K562 (cell line): ENCODE results near the gene ECI2. TPM values are rescaled to one million over a fixed set of nuclear protein-coding genes. Genes with fewer than 3 reads are reported as not detected.

Experiments used
- CBFA2T3 ChIP-seq: fragments of 450-650 bp; IDR thresholded peaks from 2 replicates; pipeline ENCODE4 v1.6.1; 2017
- LEF1 ChIP-seq: fragments of 450-650 bp; IDR thresholded peaks from 2 replicates; pipeline ENCODE4 v1.6.1; 2016; ENCODE audit warnings: mild to moderate bottlenecking
- NBN ChIP-seq: fragments of 450-650 bp; IDR thresholded peaks from 2 replicates; pipeline ENCODE4 v1.6.1; 2016; ENCODE audit warnings: low read depth, mild to moderate bottlenecking
- NCOA1 ChIP-seq: fragments of 450-650 bp; IDR thresholded peaks from 2 replicates; pipeline ENCODE4 v1.6.1; 2016; ENCODE audit warnings: low read depth
- POLR3G ChIP-seq: IDR thresholded peaks from 2 replicates; pipeline ENCODE4 v1.6.1; 2011; ENCODE audit not compliant: insufficient read length, insufficient replicate concordance; ENCODE audit errors: extremely low read depth
- PURB ChIP-seq: sonication (generic); formaldehyde crosslinking; IDR thresholded peaks from 2 replicates; pipeline ENCODE4 v1.9.0; 2021; ENCODE audit warnings: low read depth, mild to moderate bottlenecking, missing genetic modification reagents
- RCOR1 ChIP-seq, 2 experiments: IDR thresholded peaks; 2 replicates each; pipeline ENCODE4 v1.6.1; 2012; ENCODE audit warnings: low read depth in 2 of 2, low read length in 2 of 2, borderline replicate concordance in 1 of 2, improper control_type of control experiment in 1 of 2
- RFX7 ChIP-seq: fragments of 250-450 bp; sonication (Bioruptor Pico); IDR thresholded peaks from 2 replicates; pipeline ENCODE4 v1.5.1; 2021; ENCODE audit warnings: mild to moderate bottlenecking
- SIX5 ChIP-seq, 2 experiments: IDR thresholded peaks; 2 replicates each; pipeline ENCODE4 v1.6.1; 2011; ENCODE audit warnings: low read length in 2 of 2, borderline replicate concordance in 1 of 2, low read depth in 1 of 2, mild to moderate bottlenecking in 1 of 2, moderate library complexity in 1 of 2; ENCODE audit not compliant: insufficient read depth in 1 of 2
- SOX6 ChIP-seq: fragments of 450-650 bp; IDR thresholded peaks from 2 replicates; pipeline ENCODE4 v1.6.1; 2014; ENCODE audit warnings: mild to moderate bottlenecking
- SRF ChIP-seq, 2 experiments: fragments of 250-450, 450-650 bp in 1 of 2; sonication (Bioruptor Pico) in 1 of 2; sonication (generic) in 1 of 2; formaldehyde crosslinking; IDR thresholded peaks; 2 replicates each; pipeline versions ENCODE4 v1.5.0 to v1.5.1; 2020 to 2022; ENCODE audit warnings: mild to moderate bottlenecking in 1 of 2, missing genetic modification reagents in 1 of 2
- TAF7 ChIP-seq: fragments of 450-650 bp; IDR thresholded peaks from 2 replicates; pipeline ENCODE4 v1.6.1; 2016; ENCODE audit warnings: missing genetic modification characterization, missing compliant biosample characterization
- ZNF134 ChIP-seq: fragments of 250-450 bp; sonication (Bioruptor Pico); conservative IDR thresholded peaks from 2 replicates; pipeline ENCODE4 v1.4.0; 2020
- ZNF3 ChIP-seq: fragments of 250-450 bp; sonication (Bioruptor Pico); IDR thresholded peaks from 2 replicates; pipeline ENCODE4 v1.5.0; 2021; ENCODE audit warnings: mild to moderate bottlenecking, moderate library complexity
- ZNF408 ChIP-seq: fragments of 250-450 bp; sonication (Bioruptor Pico); IDR thresholded peaks from 2 replicates; pipeline ENCODE4 v1.4.0; 2020; ENCODE audit warnings: low read depth, mild to moderate bottlenecking, moderate library complexity
- ZNF507 ChIP-seq: conservative IDR thresholded peaks from 2 replicates; pipeline ENCODE4 v1.6.1; 2017; ENCODE audit warnings: missing genetic modification characterization, missing compliant biosample characterization
- ZNF561 ChIP-seq: fragments of 450-650 bp; formaldehyde crosslinking; conservative IDR thresholded peaks from 2 replicates; pipeline ENCODE4 v1.4.0; 2020; ENCODE audit warnings: mild to moderate bottlenecking, moderate library complexity
- ZNF696 ChIP-seq: fragments of 250-450 bp; sonication (Bioruptor Pico); conservative IDR thresholded peaks from 2 replicates; pipeline ENCODE4 v1.4.0; 2020; ENCODE audit warnings: mild to moderate bottlenecking, moderate library complexity
- ZNF76 ChIP-seq: fragments of 250-450 bp; sonication (Bioruptor Pico); IDR thresholded peaks from 2 replicates; pipeline ENCODE4 v1.4.0; 2020; ENCODE audit warnings: mild to moderate bottlenecking, moderate library complexity, borderline replicate concordance
- ZNF764 ChIP-seq: fragments of 250-450 bp; sonication (Bioruptor Pico); IDR thresholded peaks from 2 replicates; pipeline ENCODE4 v1.4.0; 2020; ENCODE audit warnings: low read depth, mild to moderate bottlenecking, moderate library complexity
- polyA plus RNA-seq, 8 experiments: library from polyadenylated mRNA; depleted of rRNA in 4 of 8; stranded (reverse) in 5 of 8; unstranded in 3 of 8; fragments of >200 nt; fragmentation: Nextera tagmentation in 2 of 8; fragmentation: Illumina TruSeq in 1 of 8; extraction: Ambion mirVana in 2 of 8; extraction: Trizol in 1 of 8; gene quantifications; 2 replicates each; pipeline versions ENCODE4 v1.2.1 to v1.2.3, GENCODE V29; 2011 to 2014; ENCODE audit warnings: inconsistent platforms in 1 of 8, missing spikeins in 1 of 8
- total RNA-seq, 7 experiments: library from RNA; depleted of rRNA in 6 of 7; stranded (reverse); fragments of >200 nt in 6 of 7; fragmentation: Illumina TruSeq in 2 of 7; extraction: Trizol in 2 of 7; gene quantifications; 2 replicates each; pipeline versions ENCODE4 v1.2.1 to v1.2.3, GENCODE V29; 2011 to 2021; ENCODE audit warnings: low replicate concordance in 1 of 7
- TF ChIP-seq, protein P1 (sequence below): IDR thresholded peaks from 2 replicates; pipeline ENCODE4 v1.6.1; 2011; ENCODE audit not compliant: insufficient read length; ENCODE audit errors: extremely low read depth
- TF ChIP-seq, protein P2 (sequence below): sonication (generic); formaldehyde crosslinking; IDR thresholded peaks from 2 replicates; pipeline ENCODE4 v1.9.0; 2022; ENCODE audit warnings: mild to moderate bottlenecking, missing genetic modification reagents
- TF ChIP-seq, protein P3 (sequence below): fragments of 450-650 bp; IDR thresholded peaks from 2 replicates; pipeline ENCODE4 v1.6.1; 2017; ENCODE audit warnings: mild to moderate bottlenecking, moderate library complexity
- TF ChIP-seq, protein P4 (sequence below): fragments of 450-650 bp; formaldehyde crosslinking; IDR thresholded peaks from 2 replicates; pipeline ENCODE4 v1.4.0; 2020; ENCODE audit warnings: mild to moderate bottlenecking, moderate library complexity
- TF ChIP-seq, protein P5 (sequence below), 2 experiments: fragments of 450-650 bp in 1 of 2; sonication (generic) in 1 of 2; formaldehyde crosslinking; conservative IDR thresholded peaks; 2 replicates each; pipeline versions ENCODE4 v1.4.0 to v1.8.1; 2020 to 2022; ENCODE audit warnings: mild to moderate bottlenecking in 1 of 2, missing genetic modification reagents in 1 of 2

ECI2 gene
- total and polyA plus RNA-seq, 9 of the 15 experiments (the other 6 are each of a cell fraction or from before 2014, with no cell fraction given): 80.7 to 377 (median 142) TPM

DNA sequence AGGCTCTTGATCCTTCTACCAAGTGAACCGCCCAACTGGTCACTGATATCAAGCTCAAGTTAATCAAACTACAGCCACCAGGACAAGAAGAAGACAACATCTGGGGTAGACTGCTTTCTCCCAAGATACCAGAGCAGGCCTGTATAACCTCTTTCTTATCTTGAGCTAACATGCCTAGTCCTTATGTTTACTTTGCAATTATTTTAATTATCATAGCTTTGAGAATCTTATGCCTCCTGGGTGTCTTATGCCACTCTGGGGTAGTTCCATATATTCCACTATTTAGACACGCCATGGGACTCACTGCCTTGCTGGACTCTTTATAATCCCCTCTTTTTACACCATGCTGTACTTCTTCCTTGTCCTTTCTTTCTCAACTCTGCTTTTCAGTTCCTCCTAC lies 41.5 kb upstream of the ECI2 start (continued):
- TF ChIP-seq, protein P1, sequence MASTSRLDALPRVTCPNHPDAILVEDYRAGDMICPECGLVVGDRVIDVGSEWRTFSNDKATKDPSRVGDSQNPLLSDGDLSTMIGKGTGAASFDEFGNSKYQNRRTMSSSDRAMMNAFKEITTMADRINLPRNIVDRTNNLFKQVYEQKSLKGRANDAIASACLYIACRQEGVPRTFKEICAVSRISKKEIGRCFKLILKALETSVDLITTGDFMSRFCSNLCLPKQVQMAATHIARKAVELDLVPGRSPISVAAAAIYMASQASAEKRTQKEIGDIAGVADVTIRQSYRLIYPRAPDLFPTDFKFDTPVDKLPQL: no peak
- peak; percentile 64; the same call in 1 of the 2 replicates for TF ChIP-seq NCOA1
- peak; percentile 91 for TF ChIP-seq SOX6
- TF ChIP-seq TAF7 (tag): no peak
- TF ChIP-seq SIX5 (IDR thresholded peaks at IDR 0.05; ENCODE audit: borderline replicate concordance in 1 of 2, insufficient read depth in 1 of 2, low read depth in 1 of 2, low read length in 2 of 2): no peak
- no peak for TF ChIP-seq ZNF76 (CRISPR knock-in tag)
- no peak for TF ChIP-seq ZNF134 (CRISPR knock-in tag)
- peak in 1 of 2 experiments; percentile 88; a peak in 3 of 4 replicates for TF ChIP-seq RCOR1 (IDR thresholded peaks at IDR 0.05; ENCODE audit: borderline replicate concordance in 1 of 2, low read depth in 2 of 2, low read length in 2 of 2)
- TF ChIP-seq, protein P2, sequence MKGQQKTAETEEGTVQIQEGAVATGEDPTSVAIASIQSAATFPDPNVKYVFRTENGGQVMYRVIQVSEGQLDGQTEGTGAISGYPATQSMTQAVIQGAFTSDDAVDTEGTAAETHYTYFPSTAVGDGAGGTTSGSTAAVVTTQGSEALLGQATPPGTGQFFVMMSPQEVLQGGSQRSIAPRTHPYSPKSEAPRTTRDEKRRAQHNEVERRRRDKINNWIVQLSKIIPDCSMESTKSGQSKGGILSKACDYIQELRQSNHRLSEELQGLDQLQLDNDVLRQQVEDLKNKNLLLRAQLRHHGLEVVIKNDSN (CRISPR knock-in tag): no peak
- TF ChIP-seq, protein P3, sequence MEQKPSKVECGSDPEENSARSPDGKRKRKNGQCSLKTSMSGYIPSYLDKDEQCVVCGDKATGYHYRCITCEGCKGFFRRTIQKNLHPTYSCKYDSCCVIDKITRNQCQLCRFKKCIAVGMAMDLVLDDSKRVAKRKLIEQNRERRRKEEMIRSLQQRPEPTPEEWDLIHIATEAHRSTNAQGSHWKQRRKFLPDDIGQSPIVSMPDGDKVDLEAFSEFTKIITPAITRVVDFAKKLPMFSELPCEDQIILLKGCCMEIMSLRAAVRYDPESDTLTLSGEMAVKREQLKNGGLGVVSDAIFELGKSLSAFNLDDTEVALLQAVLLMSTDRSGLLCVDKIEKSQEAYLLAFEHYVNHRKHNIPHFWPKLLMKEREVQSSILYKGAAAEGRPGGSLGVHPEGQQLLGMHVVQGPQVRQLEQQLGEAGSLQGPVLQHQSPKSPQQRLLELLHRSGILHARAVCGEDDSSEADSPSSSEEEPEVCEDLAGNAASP: no peak
- no peak for TF ChIP-seq ZNF561
- TF ChIP-seq, protein P4, sequence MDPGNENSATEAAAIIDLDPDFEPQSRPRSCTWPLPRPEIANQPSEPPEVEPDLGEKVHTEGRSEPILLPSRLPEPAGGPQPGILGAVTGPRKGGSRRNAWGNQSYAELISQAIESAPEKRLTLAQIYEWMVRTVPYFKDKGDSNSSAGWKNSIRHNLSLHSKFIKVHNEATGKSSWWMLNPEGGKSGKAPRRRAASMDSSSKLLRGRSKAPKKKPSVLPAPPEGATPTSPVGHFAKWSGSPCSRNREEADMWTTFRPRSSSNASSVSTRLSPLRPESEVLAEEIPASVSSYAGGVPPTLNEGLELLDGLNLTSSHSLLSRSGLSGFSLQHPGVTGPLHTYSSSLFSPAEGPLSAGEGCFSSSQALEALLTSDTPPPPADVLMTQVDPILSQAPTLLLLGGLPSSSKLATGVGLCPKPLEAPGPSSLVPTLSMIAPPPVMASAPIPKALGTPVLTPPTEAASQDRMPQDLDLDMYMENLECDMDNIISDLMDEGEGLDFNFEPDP (CRISPR knock-in tag): no peak
- no peak for TF ChIP-seq ZNF764 (CRISPR knock-in tag)
- TF ChIP-seq ZNF507 (tag): no peak
- no peak for TF ChIP-seq RFX7
- TF ChIP-seq NBN: peak; percentile 30; the same call in 1 of the 2 replicates
- no peak for TF ChIP-seq ZNF408
- TF ChIP-seq ZNF696 (CRISPR knock-in tag): no peak
- TF ChIP-seq, protein P5, sequence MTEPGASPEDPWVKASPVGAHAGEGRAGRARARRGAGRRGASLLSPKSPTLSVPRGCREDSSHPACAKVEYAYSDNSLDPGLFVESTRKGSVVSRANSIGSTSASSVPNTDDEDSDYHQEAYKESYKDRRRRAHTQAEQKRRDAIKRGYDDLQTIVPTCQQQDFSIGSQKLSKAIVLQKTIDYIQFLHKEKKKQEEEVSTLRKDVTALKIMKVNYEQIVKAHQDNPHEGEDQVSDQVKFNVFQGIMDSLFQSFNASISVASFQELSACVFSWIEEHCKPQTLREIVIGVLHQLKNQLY (CRISPR knock-in tag; conservative IDR thresholded peaks at IDR 0.05): no peak
- TF ChIP-seq POLR3G: no peak
- TF ChIP-seq SRF (CRISPR knock-in tag; IDR thresholded peaks at IDR 0.05): no peak
- TF ChIP-seq CBFA2T3: peak; percentile 97
- no peak for TF ChIP-seq ZNF3 (CRISPR knock-in tag)
- TF ChIP-seq LEF1: peak; percentile 89; the same call in 1 of the 2 replicates
- TF ChIP-seq PURB (CRISPR knock-in tag): no peak
